HG03139 (cell line): ENCODE results near the gene SMIM30.
"Not testable (repeated sequence)": the region's sequence is repeated elsewhere in the genome, so short reads cannot be mapped to it uniquely, and the experiment has no call there.

Source experiments
- ATAC-seq: cut with Tn5 transposase; IDR thresholded peaks from one replicate; pipeline ENCODE4 v1.9.1; 2021; ENCODE audit not compliant: unreplicated experiment

SMIM30 gene, protein sequence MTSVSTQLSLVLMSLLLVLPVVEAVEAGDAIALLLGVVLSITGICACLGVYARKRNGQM

GRCh38 chr7:113118074-113118959, at the start of gene SMIM30:
SMIM30 (minus strand) TSS chr7:113118554; CDS start chr7:113117578, 976 bp downstream.
- ATAC-seq = peak; percentile 99

GRCh38 chr7:113166176-113166575, 47.8 kb upstream of the SMIM30 start:
- ATAC-seq = not testable (repeated sequence)

GRCh38 chr7:113161050-113161449, 42.7 kb upstream of the SMIM30 start:
- ATAC-seq = no peak

GRCh38 chr7:113159746-113160339, 41.5 kb upstream of the SMIM30 start:
- ATAC-seq = peak; percentile 80

- no peak for ATAC-seq
Measured at GRCh38 chr7:113158756-113159155, 40.4 kb upstream of the SMIM30 start.

DNA sequence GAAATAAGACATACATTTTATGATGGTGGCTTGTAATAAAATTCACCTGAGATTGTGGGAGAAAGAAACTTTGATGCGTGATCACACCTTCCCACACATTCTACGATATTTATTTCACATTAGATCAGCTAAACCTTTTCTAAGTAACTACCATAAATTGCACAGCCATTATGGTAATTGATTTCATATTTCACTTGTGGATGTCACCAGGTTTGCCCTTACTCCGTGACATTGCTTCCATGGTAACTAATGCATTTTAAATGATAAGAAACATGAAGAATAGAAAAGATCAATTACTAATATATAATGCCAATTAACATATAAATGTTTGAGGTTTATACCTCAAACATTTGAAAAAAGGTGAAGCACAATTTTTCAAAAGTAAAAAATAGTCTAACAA, 35.8 kb upstream of the SMIM30 start:
- no peak for ATAC-seq

GRCh38 chr7:113144817-113145216, 26.5 kb upstream of the SMIM30 start:
- no peak for ATAC-seq

- ATAC-seq = peak; percentile 50
Measured at GRCh38 chr7:113143486-113144257, 25.3 kb upstream of the SMIM30 start.

- ATAC-seq = peak; percentile 73
Measured at GRCh38 chr7:113142385-113143119, 24.2 kb upstream of the SMIM30 start.

GRCh38 chr7:113141803-113142202, 23.4 kb upstream of the SMIM30 start:
- no peak for ATAC-seq

DNA sequence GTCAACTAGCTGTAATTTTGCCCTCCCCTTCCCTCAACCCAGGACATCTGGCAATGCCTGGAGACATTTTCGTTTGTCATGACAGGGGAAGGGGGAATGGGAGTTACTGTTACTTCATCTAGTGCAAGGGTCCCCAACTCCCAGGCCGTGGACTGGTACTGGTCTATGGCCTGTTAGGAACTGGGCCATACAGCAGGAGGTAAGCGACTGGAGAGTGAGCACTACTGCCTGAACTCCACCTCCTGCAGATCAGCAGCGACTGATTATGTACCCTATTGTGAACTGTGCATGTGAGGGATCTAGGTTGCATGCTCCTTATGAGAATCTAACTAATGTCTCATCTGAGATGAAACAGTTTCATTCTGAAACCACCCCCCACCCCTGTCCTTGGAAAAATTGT, 22.6 kb upstream of the SMIM30 start:
- ATAC-seq = no peak

GRCh38 chr7:113137241-113137640, 18.9 kb upstream of the SMIM30 start:
- no peak for ATAC-seq

DNA sequence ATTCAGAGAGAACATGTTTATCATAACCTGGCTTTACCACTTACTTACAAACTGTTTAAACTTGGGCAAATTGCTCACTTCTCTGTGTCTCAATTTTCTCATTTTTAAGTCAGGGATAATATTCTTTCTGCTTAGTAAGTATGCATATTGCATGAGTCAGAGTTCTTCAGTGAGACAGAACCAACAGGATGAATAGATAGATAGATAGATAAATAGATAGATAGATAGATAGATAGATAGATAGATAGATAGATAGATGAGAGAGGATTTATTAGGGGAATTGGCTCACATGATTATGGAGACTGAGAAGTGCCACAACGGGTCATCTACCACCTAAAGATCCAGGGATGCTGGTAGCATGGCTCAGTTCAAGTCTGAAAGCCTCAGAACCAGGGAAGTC, 15.7 kb upstream of the SMIM30 start:
- no peak for ATAC-seq

GRCh38 chr7:113131367-113131766, 13.0 kb upstream of the SMIM30 start:
- ATAC-seq = no peak

GRCh38 chr7:113128031-113128430, 9.7 kb upstream of the SMIM30 start:
- ATAC-seq = no peak

DNA sequence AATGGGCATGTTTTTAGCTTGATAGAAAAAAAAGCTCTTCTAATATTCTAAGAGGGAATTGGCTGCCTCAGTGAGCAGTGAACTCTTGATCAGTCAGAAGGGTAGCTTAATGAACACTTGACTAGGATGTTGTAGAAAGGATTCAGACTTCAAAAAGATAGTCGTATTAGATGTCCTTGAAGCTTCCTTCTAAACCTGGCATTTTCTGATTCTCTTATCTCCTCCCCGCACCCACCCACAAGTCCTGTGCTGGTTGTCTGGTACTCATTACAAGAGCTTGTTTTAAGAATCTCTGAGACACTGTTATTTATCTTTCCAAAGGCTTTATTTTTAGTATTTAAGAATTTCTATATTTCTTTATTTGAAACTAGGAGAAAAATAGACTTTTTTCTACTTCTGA, 7.4 kb upstream of the SMIM30 start:
- no peak for ATAC-seq

DNA sequence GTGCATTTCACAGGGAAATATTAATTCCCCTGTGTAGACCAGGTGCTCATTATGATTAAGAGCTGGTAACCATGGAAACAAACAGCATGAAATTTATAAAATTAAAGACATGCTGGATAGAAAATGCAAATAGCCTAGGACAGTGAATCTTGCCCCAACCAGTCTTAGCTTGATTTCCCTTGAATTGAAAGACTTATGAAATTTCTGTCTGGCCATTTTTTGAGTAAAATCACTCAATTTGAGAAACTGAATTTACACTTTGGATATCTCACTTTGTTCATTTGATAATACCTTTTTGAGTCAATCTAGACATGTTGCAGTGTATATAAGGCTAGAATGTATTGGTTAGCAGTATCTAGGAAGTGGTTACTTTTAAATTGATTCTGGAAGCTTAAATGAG, 4.4 kb upstream of the SMIM30 start:
- no peak for ATAC-seq

DNA sequence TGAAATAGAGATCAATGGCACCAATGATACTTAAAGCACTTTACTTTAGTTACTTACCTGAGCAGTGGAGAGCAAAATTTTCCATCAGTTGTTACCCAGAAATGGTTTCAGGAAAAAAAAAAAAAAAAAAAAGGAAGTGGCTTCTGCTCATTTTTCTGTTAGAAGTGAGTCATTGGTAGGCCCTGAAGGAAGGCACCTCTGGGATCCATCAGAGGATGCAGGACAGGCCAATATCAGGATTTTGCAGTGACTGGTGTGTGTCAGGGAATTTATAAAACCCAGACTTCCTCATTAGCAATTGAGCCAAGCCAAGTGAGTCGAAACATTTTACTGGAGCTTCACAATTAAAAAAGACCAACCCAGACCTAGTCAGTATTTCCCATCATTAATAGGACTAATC, 2.3 kb upstream of the SMIM30 start:
- no peak for ATAC-seq

- no peak for ATAC-seq
Measured at GRCh38 chr7:113119429-113119828, 1.1 kb upstream of the SMIM30 start.

- ATAC-seq = not testable (repeated sequence)
Measured at GRCh38 chr7:113117374-113117774, 980 bp downstream of the SMIM30 start.

- no peak for ATAC-seq
Measured at GRCh38 chr7:113113912-113114311, 4.4 kb downstream of the SMIM30 start.
